IPS DF 6.9 (cell line): ENCODE measurements around the gene BECN2.

Experiments used
- DNase-seq: peaks from one replicate; pipeline ENCODE4 v3.0.0-alpha.2; 2013; ENCODE audit warnings: low read depth, low spot score
- H3K27ac ChIP-seq: one replicate; pipeline ENCODE4 v1.5.1; 2013; ENCODE audit warnings: low read length, control low read depth
- H3K27me3 ChIP-seq: 2 replicates; pipeline ENCODE4 v1.6.1; 2013; ENCODE audit warnings: mild to moderate bottlenecking, low read length; ENCODE audit not compliant: control insufficient read depth, insufficient read depth
- H3K36me3 ChIP-seq: 2 replicates; pipeline ENCODE4 v1.6.1; 2013; ENCODE audit warnings: low read length; ENCODE audit not compliant: control insufficient read depth, insufficient read depth
- H3K4me1 ChIP-seq: 2 replicates; pipeline ENCODE4 v1.6.1; 2013; ENCODE audit warnings: low read length; ENCODE audit not compliant: control insufficient read depth, insufficient read depth
- H3K4me3 ChIP-seq: 2 replicates; pipeline ENCODE4 v1.5.1; 2013; ENCODE audit warnings: mild to moderate bottlenecking, low read length
- H3K9me3 ChIP-seq: 2 replicates; pipeline ENCODE4 v1.6.1; 2013; ENCODE audit warnings: low read length, inconsistent platforms; ENCODE audit not compliant: control insufficient read depth, insufficient read depth
- WGBS: extraction: QIAGEN DNeasy Blood & Tissue Kit; methylation state at CpG from one replicate; pipeline ENCODE4 v1.1.7; 2013; ENCODE audit warnings: mixed read lengths, missing lambda C conversion rate; ENCODE audit not compliant: insufficient read length, insufficient coverage; 5-methylcytosine and 5-hydroxymethylcytosine counted together

The BECN2 gene

DNA sequence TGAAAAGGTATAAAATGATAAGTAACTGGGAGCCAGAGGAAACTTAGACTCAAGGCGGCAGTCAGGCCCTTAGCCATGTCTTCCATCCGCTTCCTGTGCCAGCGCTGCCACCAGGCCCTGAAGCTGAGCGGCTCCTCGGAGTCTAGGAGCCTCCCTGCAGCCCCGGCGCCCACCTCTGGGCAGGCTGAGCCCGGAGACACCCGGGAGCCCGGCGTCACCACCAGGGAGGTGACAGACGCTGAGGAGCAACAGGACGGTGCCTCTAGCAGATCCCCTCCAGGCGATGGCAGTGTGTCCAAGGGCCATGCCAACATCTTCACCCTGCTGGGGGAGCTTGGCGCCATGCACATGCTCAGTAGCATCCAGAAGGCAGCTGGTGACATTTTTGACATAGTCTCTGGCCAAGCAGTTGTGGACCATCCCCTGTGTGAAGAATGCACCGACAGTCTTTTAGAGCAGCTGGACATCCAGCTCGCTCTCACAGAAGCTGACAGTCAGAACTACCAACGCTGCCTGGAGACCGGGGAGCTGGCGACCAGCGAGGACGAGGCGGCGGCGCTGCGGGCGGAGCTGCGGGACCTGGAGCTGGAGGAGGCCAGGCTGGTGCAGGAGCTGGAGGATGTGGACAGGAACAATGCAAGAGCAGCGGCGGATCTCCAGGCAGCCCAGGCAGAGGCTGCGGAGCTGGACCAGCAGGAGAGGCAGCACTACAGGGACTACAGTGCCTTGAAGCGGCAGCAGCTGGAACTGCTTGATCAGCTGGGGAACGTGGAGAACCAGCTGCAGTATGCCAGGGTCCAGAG, at the start of gene BECN2:
BECN2 (plus strand) TSS at position 76 of the 803 bp plus-strand sequence; CDS start at position 76, 0 bp downstream.
- H3K27me3 ChIP-seq = no peaks in the 10 kb centered on the region
- H3K4me3 ChIP-seq = no peak within 1 kb of the TSS
- H3K36me3 ChIP-seq = no peaks in the 10 kb centered on the region
- no peak for DNase-seq
- no peaks in the 10 kb centered on the region for H3K9me3 ChIP-seq
- no CpG with 5 or more reads among the region's 33 CpGs for WGBS
- no peaks in the 10 kb centered on the region for H3K4me1 ChIP-seq
- no peak within 1 kb of the TSS for H3K27ac ChIP-seq

GRCh38 chr1:241916196-241916595, 41.4 kb upstream of the BECN2 start:
- Histone ChIP-seq H3K9me3 (no peaks in the 10 kb centered on the region), H3K4me1 (no peaks in the 10 kb centered on the region), H3K36me3 (no peaks in the 10 kb centered on the region), H3K27me3 (no peaks in the 10 kb centered on the region), H3K27ac (no peak overlapping the region), H3K4me3 (no peak overlapping the region)
- no peak for DNase-seq
- no CpG with 5 or more reads among the region's 7 CpGs for WGBS

DNA sequence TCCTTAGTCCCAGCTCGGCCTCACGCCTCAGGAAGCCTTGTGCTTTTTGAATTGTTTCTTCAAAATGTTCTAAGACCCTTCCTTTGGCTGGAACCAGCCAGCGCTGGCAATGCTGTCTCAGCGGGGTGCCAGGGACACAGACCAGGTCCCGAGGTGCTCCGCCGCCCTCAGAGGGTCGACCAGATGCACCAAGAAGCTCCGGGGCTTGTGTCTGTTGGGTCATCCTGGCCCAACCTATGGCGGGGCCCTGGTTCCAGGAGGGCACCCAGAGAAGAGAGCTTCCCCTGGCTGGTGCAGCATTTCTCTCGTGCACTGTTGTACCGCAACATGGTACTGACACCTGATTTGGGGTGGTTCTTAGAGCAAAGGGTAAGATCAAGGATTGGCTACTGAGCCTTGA, 40.1 kb upstream of the BECN2 start:
- Histone ChIP-seq H3K4me1 (no peaks in the 10 kb centered on the region), H3K27me3 (no peaks in the 10 kb centered on the region), H3K4me3 (no peak overlapping the region), H3K9me3 (no peaks in the 10 kb centered on the region), H3K36me3 (no peaks in the 10 kb centered on the region), H3K27ac (no peak overlapping the region)
- no peak for DNase-seq
- WGBS = no CpG with 5 or more reads among the region's 12 CpGs

GRCh38 chr1:241918879-241919278, 38.7 kb upstream of the BECN2 start:
- H3K4me1 ChIP-seq = no peaks in the 10 kb centered on the region
- no peaks in the 10 kb centered on the region for H3K27me3 ChIP-seq
- WGBS = no CpG with 5 or more reads among the region's 5 CpGs
- H3K4me3 ChIP-seq = no peak overlapping the region
- no peaks in the 10 kb centered on the region for H3K9me3 ChIP-seq
- no peaks in the 10 kb centered on the region for H3K36me3 ChIP-seq
- no peak for DNase-seq
- no peak overlapping the region for H3K27ac ChIP-seq

GRCh38 chr1:241924080-241924808, 33.3 kb upstream of the BECN2 start:
- Histone ChIP-seq H3K36me3 (no peaks in the 10 kb centered on the region), H3K4me3 (no peak overlapping the region), H3K4me1 (no peaks in the 10 kb centered on the region), H3K27ac (no peak overlapping the region), H3K9me3 (no peaks in the 10 kb centered on the region), H3K27me3 (no peaks in the 10 kb centered on the region)
- no peak for DNase-seq
- no CpG with 5 or more reads among the region's 10 CpGs for WGBS

GRCh38 chr1:241926141-241926540, 31.4 kb upstream of the BECN2 start:
- no CpG with 5 or more reads among the region's 5 CpGs for WGBS
- Histone ChIP-seq H3K27me3 (no peaks in the 10 kb centered on the region), H3K4me1 (no peaks in the 10 kb centered on the region), H3K9me3 (no peaks in the 10 kb centered on the region), H3K36me3 (no peaks in the 10 kb centered on the region), H3K27ac (no peak overlapping the region), H3K4me3 (no peak overlapping the region)
- DNase-seq = no peak

- H3K27ac ChIP-seq = no peak overlapping the region
- no peaks in the 10 kb centered on the region for H3K36me3 ChIP-seq
- H3K9me3 ChIP-seq = no peaks in the 10 kb centered on the region
- no peaks in the 10 kb centered on the region for H3K27me3 ChIP-seq
- no peak overlapping the region for H3K4me3 ChIP-seq
- no peaks in the 10 kb centered on the region for H3K4me1 ChIP-seq
- no CpG with 5 or more reads among the region's 4 CpGs for WGBS
- no peak for DNase-seq
Measured at GRCh38 chr1:241927321-241927720, 30.2 kb upstream of the BECN2 start.

- H3K36me3 ChIP-seq = no peaks in the 10 kb centered on the region
- no peak overlapping the region for H3K4me3 ChIP-seq
- DNase-seq = no peak
- no peak overlapping the region for H3K27ac ChIP-seq
- WGBS = no CpG with 5 or more reads among the region's 6 CpGs
- no peaks in the 10 kb centered on the region for H3K27me3 ChIP-seq
- H3K4me1 ChIP-seq = no peaks in the 10 kb centered on the region
- H3K9me3 ChIP-seq = no peaks in the 10 kb centered on the region
Measured at GRCh38 chr1:241932845-241933244, 24.7 kb upstream of the BECN2 start.

GRCh38 chr1:241934201-241934848, 23.2 kb upstream of the BECN2 start:
- no peaks in the 10 kb centered on the region for H3K36me3 ChIP-seq
- H3K27ac ChIP-seq = no peak overlapping the region
- no peak overlapping the region for H3K4me3 ChIP-seq
- H3K9me3 ChIP-seq = no peaks in the 10 kb centered on the region
- no peaks in the 10 kb centered on the region for H3K27me3 ChIP-seq
- peak; percentile 5 for DNase-seq
- no CpG with 5 or more reads among the region's 12 CpGs for WGBS
- no peaks in the 10 kb centered on the region for H3K4me1 ChIP-seq

DNA sequence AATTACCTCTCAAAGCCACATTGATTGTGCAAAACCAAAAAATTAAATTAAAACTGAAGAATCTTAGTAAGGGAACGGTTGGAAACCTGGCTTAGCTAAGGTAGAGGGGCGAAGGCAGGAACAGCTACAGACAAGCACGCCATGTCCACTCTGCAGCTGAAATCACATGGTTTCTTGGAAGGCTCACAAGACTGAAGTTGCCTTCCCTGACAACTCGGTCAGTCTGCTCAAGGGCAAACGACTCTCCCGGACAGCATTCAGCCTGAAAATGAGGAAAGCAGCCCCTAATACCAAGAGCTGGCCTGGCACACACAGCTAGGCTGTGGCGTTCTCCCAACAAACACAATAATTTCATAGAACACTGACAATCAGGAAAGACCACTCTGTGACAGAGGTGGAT, 22.7 kb upstream of the BECN2 start:
- no peaks in the 10 kb centered on the region for H3K4me1 ChIP-seq
- no peaks in the 10 kb centered on the region for H3K36me3 ChIP-seq
- H3K4me3 ChIP-seq = no peak overlapping the region
- no CpG with 5 or more reads among the region's 7 CpGs for WGBS
- no peak for DNase-seq
- H3K9me3 ChIP-seq = no peaks in the 10 kb centered on the region
- no peaks in the 10 kb centered on the region for H3K27me3 ChIP-seq
- no peak overlapping the region for H3K27ac ChIP-seq
